Cardiac muscle cell (in vitro differentiated cells and primary cell): ENCODE data around the gene DHX35. TPM values are rescaled to one million over a fixed set of nuclear protein-coding genes. Genes with fewer than 3 reads are reported as not detected.

Experiments used
- DNase-seq, 2 donors: peaks; one replicate each; pipeline versions ENCODE4 v3.0.0 to v3.0.0-alpha.2; 2010 to 2017; ENCODE audit warnings: low read depth in 1 of 2, low spot score in 1 of 2
- H3K27ac ChIP-seq: fragments of 200-600 bp; sonication (generic); 2 replicates; pipeline ENCODE4 v1.5.1; 2016
- H3K27me3 ChIP-seq: fragments of 200-600 bp; sonication (generic); 2 replicates; pipeline ENCODE4 v1.6.0; 2016; ENCODE audit warnings: control low read depth
- H3K36me3 ChIP-seq: fragments of 200-600 bp; sonication (generic); 2 replicates; pipeline ENCODE4 v1.5.1; 2016; ENCODE audit warnings: control low read depth
- H3K4me1 ChIP-seq: fragments of 200-600 bp; sonication (generic); 2 replicates; pipeline ENCODE4 v1.8.1; 2017; ENCODE audit warnings: low read depth, mild to moderate bottlenecking, mixed run types
- H3K4me3 ChIP-seq: fragments of 200-600 bp; sonication (generic); 2 replicates; pipeline ENCODE4 v1.5.1; 2016; ENCODE audit warnings: mild to moderate bottlenecking
- H3K9me3 ChIP-seq: fragments of 200-600 bp; sonication (generic); 2 replicates; pipeline ENCODE4 v1.5.1; 2017; ENCODE audit warnings: low read depth, mild to moderate bottlenecking, control low read depth
- CTCF ChIP-seq: IDR thresholded peaks from 2 replicates; pipeline ENCODE4 v1.5.1; 2012; ENCODE audit warnings: low read depth, mild to moderate bottlenecking, low read length
- polyA plus RNA-seq: library from polyadenylated mRNA; unstranded; fragments of >200 nt; fragmentation: Nextera tagmentation; extraction: Ambion mirVana; gene quantifications from 2 replicates; pipeline ENCODE4 v1.2.1, GENCODE V29; 2016
- total RNA-seq: library from RNA; depleted of rRNA; stranded (reverse); fragments of >200 nt; gene quantifications from 2 replicates; pipeline ENCODE4 v1.2.3, GENCODE V29; 2016

The DHX35 gene
- 10.4 and 12.6 TPM in 2 replicates for total RNA-seq
- 7.9 and 8.9 TPM in 2 replicates for polyA plus RNA-seq

- Histone ChIP-seq H3K27ac (peak within 1 kb of the TSS; percentile 96), H3K9me3 (no peaks in the 10 kb centered on the region), H3K4me3 (peak within 1 kb of the TSS; percentile 78), H3K27me3 (no peaks in the 10 kb centered on the region), H3K36me3 (no peaks in the 10 kb centered on the region), H3K4me1 (peaks cover 6% of the 10 kb centered on the region)
- peak; percentile 99 for DNase-seq
- peak; percentile 49 for TF ChIP-seq CTCF
These were observed at the start of gene DHX35 for GRCh38 chr20:38962044-38962927. DHX35 (plus strand) TSS chr20:38962344; CDS start chr20:38962368, 24 bp downstream.

GRCh38 chr20:38915355-38915754, 46.8 kb upstream of the DHX35 start:
- no peak for TF ChIP-seq CTCF
- H3K36me3 ChIP-seq: no peaks in the 10 kb centered on the region

GRCh38 chr20:38917657-38918056, 44.5 kb upstream of the DHX35 start:
- Histone ChIP-seq H3K36me3 (no peaks in the 10 kb centered on the region), H3K27ac (no peak overlapping the region), H3K4me1 (no peaks in the 10 kb centered on the region), H3K9me3 (no peaks in the 10 kb centered on the region), H3K27me3 (no peaks in the 10 kb centered on the region), H3K4me3 (no peak overlapping the region)
- DNase-seq: no peak
- no peak for TF ChIP-seq CTCF

More at GRCh38 chr20:38915355-38915754, 46.8 kb upstream of the DHX35 start:
- Histone ChIP-seq H3K4me3 (no peak overlapping the region), H3K9me3 (no peaks in the 10 kb centered on the region), H3K27me3 (no peaks in the 10 kb centered on the region), H3K27ac (no peak overlapping the region), H3K4me1 (no peaks in the 10 kb centered on the region)
- DNase-seq: no peak

GRCh38 chr20:38918172-38918571, 44.0 kb upstream of the DHX35 start:
- no peaks in the 10 kb centered on the region for H3K27me3 ChIP-seq
- H3K9me3 ChIP-seq: no peaks in the 10 kb centered on the region
- no peak for DNase-seq
- H3K36me3 ChIP-seq: no peaks in the 10 kb centered on the region
- H3K4me1 ChIP-seq: no peaks in the 10 kb centered on the region
- H3K27ac ChIP-seq: no peak overlapping the region
- H3K4me3 ChIP-seq: no peak overlapping the region
- no peak for TF ChIP-seq CTCF

GRCh38 chr20:38919683-38920082, 42.5 kb upstream of the DHX35 start:
- Histone ChIP-seq H3K27ac (no peak overlapping the region), H3K4me3 (no peak overlapping the region), H3K9me3 (no peaks in the 10 kb centered on the region), H3K27me3 (no peaks in the 10 kb centered on the region), H3K4me1 (no peaks in the 10 kb centered on the region), H3K36me3 (no peaks in the 10 kb centered on the region)
- no peak for TF ChIP-seq CTCF
- no peak for DNase-seq
